ENCODE results near the gene EXTL2.

EXTL2 gene, protein sequence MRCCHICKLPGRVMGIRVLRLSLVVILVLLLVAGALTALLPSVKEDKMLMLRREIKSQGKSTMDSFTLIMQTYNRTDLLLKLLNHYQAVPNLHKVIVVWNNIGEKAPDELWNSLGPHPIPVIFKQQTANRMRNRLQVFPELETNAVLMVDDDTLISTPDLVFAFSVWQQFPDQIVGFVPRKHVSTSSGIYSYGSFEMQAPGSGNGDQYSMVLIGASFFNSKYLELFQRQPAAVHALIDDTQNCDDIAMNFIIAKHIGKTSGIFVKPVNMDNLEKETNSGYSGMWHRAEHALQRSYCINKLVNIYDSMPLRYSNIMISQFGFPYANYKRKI

DNA sequence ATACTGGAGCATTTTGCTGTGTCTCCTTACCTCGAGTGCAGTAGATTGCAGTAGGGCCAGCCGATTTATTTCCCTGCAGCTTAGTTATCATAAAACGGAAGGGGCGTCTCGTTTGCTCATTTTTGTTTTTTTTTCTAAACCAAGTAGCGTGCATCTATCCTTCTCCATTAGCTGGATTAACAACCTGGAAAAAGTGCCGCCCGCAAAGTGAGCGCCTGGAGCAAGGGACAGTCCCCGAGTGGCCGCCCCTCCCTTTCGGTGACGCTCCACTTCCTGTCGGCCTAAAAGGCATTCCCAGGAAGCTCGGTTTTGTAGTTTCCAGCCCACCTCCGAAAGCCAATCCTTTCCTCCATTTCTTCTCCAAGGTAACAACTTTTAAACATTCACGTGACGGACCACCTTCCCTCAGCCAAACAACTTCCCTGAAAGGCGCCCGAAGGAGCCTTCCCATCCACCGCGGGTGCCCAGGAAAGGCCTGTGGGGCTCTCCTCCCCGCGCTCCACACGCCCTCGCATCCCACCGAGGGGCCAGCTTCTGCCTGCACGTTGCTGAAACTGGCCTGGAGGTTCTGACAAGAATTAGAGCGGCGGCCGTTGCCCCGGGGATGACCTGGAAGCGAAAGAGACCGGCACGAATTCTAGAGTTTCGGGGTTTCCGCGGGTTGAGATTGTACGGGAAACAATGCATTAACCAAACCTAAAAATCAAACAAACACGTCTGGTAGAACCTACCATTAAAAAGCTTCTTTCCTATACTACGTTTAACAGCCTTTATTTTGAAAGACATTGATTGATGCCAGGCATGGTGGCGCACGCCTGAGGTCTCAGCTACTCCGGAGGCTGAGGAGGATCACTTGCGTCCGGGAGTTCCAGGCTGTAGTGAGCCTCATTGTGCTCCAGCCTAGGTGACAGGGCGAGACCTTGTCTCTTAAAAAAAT is at the start of gene EXTL2:
TSS of gene EXTL2 (minus strand) at position 240 of the 937 bp plus-strand sequence. CDS start 6,085 bp downstream, outside the sequence.
- ChIA-PET CTCF (interaction anchor here (0.6 to 1.5 kb wide), 8 partner anchors 9 to 517 kb away, joined by 3 to 4 read pairs (median 3); no protein-coding TSS in a partner anchor), POLR2A (interaction anchor here (0.6 kb wide), 1 partner anchor 339 kb away, joined by 4 read pairs; no protein-coding TSS in a partner anchor)
- TF ChIP-seq, protein P1, sequence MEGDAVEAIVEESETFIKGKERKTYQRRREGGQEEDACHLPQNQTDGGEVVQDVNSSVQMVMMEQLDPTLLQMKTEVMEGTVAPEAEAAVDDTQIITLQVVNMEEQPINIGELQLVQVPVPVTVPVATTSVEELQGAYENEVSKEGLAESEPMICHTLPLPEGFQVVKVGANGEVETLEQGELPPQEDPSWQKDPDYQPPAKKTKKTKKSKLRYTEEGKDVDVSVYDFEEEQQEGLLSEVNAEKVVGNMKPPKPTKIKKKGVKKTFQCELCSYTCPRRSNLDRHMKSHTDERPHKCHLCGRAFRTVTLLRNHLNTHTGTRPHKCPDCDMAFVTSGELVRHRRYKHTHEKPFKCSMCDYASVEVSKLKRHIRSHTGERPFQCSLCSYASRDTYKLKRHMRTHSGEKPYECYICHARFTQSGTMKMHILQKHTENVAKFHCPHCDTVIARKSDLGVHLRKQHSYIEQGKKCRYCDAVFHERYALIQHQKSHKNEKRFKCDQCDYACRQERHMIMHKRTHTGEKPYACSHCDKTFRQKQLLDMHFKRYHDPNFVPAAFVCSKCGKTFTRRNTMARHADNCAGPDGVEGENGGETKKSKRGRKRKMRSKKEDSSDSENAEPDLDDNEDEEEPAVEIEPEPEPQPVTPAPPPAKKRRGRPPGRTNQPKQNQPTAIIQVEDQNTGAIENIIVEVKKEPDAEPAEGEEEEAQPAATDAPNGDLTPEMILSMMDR (IDR thresholded peaks at IDR 0.05; ENCODE audit: control extremely low read depth, extremely low read depth, low read depth, missing control alignments): no peak
- peak; percentile 70 for DNase-seq (ENCODE audit: extremely low spot score)

DNA sequence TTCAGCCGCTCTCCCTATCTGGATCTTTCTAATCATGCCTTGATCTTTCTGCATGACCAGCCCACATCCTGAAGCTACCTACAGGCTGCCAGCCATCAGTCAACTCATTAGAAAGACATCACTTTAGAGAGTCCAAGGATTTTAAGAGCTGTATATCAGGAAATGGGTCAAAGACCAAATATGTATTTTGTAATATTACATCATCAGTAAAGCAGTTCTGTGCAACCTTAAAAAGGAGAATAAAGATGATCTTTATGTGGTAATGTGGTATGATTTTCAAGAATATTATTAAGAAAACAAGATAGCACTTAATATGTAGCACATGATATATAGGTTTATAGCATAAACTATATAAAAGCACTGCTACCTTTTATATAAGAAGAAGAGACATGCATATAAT is 48.9 kb upstream of the EXTL2 start:
- CTCF ChIA-PET: interaction anchor here (0.8 to 2.1 kb wide), 7 partner anchors 10 to 414 kb away, joined by 3 to 6 read pairs (median 4); no protein-coding TSS in a partner anchor
- POLR2A ChIA-PET: no interaction called here
- TF ChIP-seq, protein P1 (IDR thresholded peaks at IDR 0.05; ENCODE audit: control extremely low read depth, extremely low read depth, low read depth, missing control alignments): no peak
- DNase-seq (ENCODE audit: extremely low spot score): no peak

DNA sequence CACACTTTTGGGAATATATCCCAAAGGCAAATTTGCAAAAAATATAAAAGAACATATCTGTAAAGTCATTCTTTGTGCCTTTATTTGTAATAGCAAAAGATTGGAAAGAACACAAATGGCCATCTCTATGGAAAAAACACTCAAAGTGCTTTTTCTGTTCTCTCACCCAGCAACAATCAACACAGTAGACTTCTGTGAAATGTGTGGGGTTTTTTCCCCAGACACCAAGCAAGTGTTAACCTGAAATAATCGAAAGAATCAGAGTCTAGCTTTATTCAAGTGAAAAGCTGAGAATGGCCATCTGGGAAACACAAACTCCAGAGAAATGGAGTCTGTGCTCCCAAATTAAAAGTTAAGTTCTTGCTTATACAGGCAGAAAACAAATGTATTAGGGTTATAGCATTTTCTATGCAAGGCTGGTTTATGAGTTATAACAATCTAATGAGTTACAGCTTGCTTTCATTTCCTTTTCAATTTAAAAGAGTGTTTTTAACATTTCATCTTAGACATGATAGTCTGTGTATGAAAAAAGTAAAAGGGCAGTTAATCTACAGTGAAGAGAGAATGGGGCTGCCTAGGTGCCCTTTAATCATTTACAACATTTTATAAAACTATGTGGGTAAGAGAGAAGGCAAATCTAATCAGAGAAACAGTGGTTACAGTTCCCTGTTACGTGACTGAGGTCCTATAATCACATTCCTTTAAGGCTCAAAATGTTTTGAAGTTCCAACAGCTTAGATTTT is 47.8 kb upstream of the EXTL2 start:
- CTCF ChIA-PET: interaction anchor here (1.1 to 2.1 kb wide), 7 partner anchors 11 to 415 kb away, joined by 3 to 6 read pairs (median 3); no protein-coding TSS in a partner anchor
- TF ChIP-seq, protein P1 (IDR thresholded peaks at IDR 0.05; ENCODE audit: control extremely low read depth, extremely low read depth, low read depth, missing control alignments): no peak
- DNase-seq (ENCODE audit: extremely low spot score): no peak
- POLR2A ChIA-PET: no interaction called here

DNA sequence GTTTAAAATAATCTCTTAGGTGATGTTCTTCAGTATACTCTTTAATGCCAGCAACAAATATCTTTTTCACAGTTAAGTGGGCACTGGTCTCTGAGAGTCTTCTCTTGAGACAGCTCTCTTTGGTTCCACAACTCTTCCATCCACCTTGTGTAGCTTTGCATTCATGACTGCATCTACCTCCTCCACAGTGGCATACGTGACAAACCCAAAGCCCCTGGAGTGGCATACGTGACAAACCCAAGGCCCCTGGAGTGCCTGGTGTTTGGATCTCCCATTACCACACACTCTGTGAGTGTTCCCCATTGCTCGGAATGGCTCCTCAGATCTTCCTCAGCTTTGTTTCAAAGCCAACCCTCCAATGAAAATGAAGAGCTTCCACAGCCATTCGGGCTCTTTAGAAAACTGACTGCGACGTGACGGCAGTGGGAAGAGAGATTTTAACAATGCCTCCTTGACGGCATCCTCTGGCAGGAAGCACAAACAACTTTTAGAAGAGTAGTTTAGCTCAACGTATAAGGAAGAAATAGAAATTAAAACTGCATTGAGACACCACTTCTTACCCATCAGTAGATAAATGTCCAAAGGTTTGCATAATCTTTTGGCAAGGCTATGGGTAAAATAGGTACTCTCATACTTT is 47.1 kb upstream of the EXTL2 start:
- POLR2A ChIA-PET: interaction anchor here (1.0 kb wide), 1 partner anchor 294 kb away, joined by 8 read pairs; no protein-coding TSS in a partner anchor
- TF ChIP-seq, protein P1 (IDR thresholded peaks at IDR 0.05; ENCODE audit: control extremely low read depth, extremely low read depth, low read depth, missing control alignments): no peak
- CTCF ChIA-PET: interaction anchor here (1.1 to 2.1 kb wide), 7 partner anchors 14 to 350 kb away, joined by 3 to 6 read pairs (median 3); no protein-coding TSS in a partner anchor
- DNase-seq (ENCODE audit: extremely low spot score): no peak

DNA sequence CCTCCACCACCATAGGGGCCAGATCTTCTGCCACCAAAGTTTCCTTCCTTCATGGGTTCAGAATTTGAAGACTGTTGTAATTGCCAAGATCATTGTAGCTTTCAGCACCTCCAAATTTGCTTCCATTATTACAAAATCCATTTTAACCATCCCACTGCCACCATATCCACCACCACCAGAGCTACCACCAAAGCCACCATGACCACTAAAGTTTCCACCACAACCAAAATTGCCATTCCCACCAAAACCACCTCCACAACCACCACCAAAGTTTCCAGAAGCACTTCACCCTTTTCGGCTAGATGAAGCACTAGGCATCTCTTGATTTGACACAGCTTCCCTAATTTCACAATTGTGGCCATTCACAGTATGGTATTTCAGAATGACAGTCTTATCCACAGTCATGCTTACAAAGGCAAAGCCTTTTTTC is 46.5 kb upstream of the EXTL2 start:
- TF ChIP-seq, protein P1 (IDR thresholded peaks at IDR 0.05; ENCODE audit: control extremely low read depth, extremely low read depth, low read depth, missing control alignments): no peak
- CTCF ChIA-PET: interaction anchor here (1.1 to 1.5 kb wide), 4 partner anchors 297 to 350 kb away, joined by 3 to 4 read pairs (median 3); no protein-coding TSS in a partner anchor
- POLR2A ChIA-PET: interaction anchor here (1.0 kb wide), 1 partner anchor 295 kb away, joined by 8 read pairs; no protein-coding TSS in a partner anchor
- no peak for DNase-seq (ENCODE audit: extremely low spot score)

Measured in GM10248 (cell line).